KOPT-K1 (cell line): ENCODE data around the gene ILK.

ENCODE experiments used
- H3K27ac ChIP-seq: fragments of 200-600 bp; sonication (generic); 2 replicates; pipeline ENCODE4 v1.5.1; 2016; ENCODE audit warnings: antibody characterized with exemption, mild to moderate bottlenecking, low read depth, low read length; ENCODE audit not compliant: poor library complexity, severe bottlenecking
- H3K36me3 ChIP-seq: fragments of 200-600 bp; sonication (generic); 2 replicates; pipeline ENCODE4 v1.5.1; 2017; ENCODE audit warnings: antibody characterized with exemption, mild to moderate bottlenecking, low read length, moderate library complexity; ENCODE audit not compliant: insufficient read depth
- H3K9me3 ChIP-seq: fragments of 200-600 bp; sonication (generic); 2 replicates; pipeline ENCODE4 v1.5.1; 2017; ENCODE audit warnings: antibody characterized with exemption, low read length, mild to moderate bottlenecking; ENCODE audit not compliant: insufficient read depth, poor library complexity, severe bottlenecking

The ILK gene

GRCh38 chr11:6609502-6610015 is 6.0 kb downstream of the ILK start:
- H3K36me3 ChIP-seq: peaks cover 41% of the 10 kb centered on the region
- H3K27ac ChIP-seq: no peak overlapping the region

GRCh38 chr11:6610591-6610990 is 7.0 kb downstream of the ILK start:
- Histone ChIP-seq H3K36me3 (peaks cover 50% of the 10 kb centered on the region), H3K27ac (no peak overlapping the region), H3K9me3 (no peaks in the 10 kb centered on the region)

More at GRCh38 chr11:6609502-6610015, 6.0 kb downstream of the ILK start:
- H3K9me3 ChIP-seq: no peaks in the 10 kb centered on the region

GRCh38 chr11:6611092-6611962 is 7.8 kb downstream of the ILK start:
- peaks cover 57% of the 10 kb centered on the region for H3K36me3 ChIP-seq
- no peaks in the 10 kb centered on the region for H3K9me3 ChIP-seq
- H3K27ac ChIP-seq: peak overlapping the region; percentile 94

- Histone ChIP-seq H3K36me3 (peaks cover 57% of the 10 kb centered on the region), H3K9me3 (no peaks in the 10 kb centered on the region), H3K27ac (peak overlapping the region; percentile 94)
These were observed 8.3 kb downstream of the ILK start for GRCh38 chr11:6611963-6612212.

GRCh38 chr11:6612213-6613041 is 8.9 kb downstream of the ILK start, which contains the start of gene TAF10:
Gene TAF10 (minus strand): TSS chr11:6612216. CDS start chr11:6612189, 27 bp downstream.
- H3K9me3 ChIP-seq: no peaks in the 10 kb centered on the region
- H3K36me3 ChIP-seq: peaks cover 54% of the 10 kb centered on the region
- peak within 1 kb of the TSS; percentile 94 for H3K27ac ChIP-seq

GRCh38 chr11:6613496-6613895 is 9.9 kb downstream of the ILK start:
- Histone ChIP-seq H3K27ac (no peak overlapping the region), H3K36me3 (peaks cover 43% of the 10 kb centered on the region), H3K9me3 (no peaks in the 10 kb centered on the region)

- Histone ChIP-seq H3K9me3 (no peaks in the 10 kb centered on the region), H3K27ac (no peak overlapping the region), H3K36me3 (peaks cover 34% of the 10 kb centered on the region)
These were observed 10.9 kb downstream of the ILK start for GRCh38 chr11:6614446-6614845.

GRCh38 chr11:6615046-6615445 is 11.5 kb downstream of the ILK start:
- H3K9me3 ChIP-seq: no peaks in the 10 kb centered on the region
- peaks cover 28% of the 10 kb centered on the region for H3K36me3 ChIP-seq
- no peak overlapping the region for H3K27ac ChIP-seq

- H3K9me3 ChIP-seq: no peaks in the 10 kb centered on the region
- H3K27ac ChIP-seq: no peak overlapping the region
- H3K36me3 ChIP-seq: peaks cover 18% of the 10 kb centered on the region
These were observed 12.5 kb downstream of the ILK start for GRCh38 chr11:6615882-6616585.

- H3K27ac ChIP-seq: no peak overlapping the region
- peaks cover 16% of the 10 kb centered on the region; the same call in 1 of the 2 replicates for H3K36me3 ChIP-seq
- no peaks in the 10 kb centered on the region for H3K9me3 ChIP-seq
These were observed 13.1 kb downstream of the ILK start for GRCh38 chr11:6616596-6617250.

- no peak overlapping the region for H3K27ac ChIP-seq
These were observed 13.8 kb downstream of the ILK start for GRCh38 chr11:6617315-6617781.

GRCh38 chr11:6618117-6619003 is 14.8 kb downstream of the ILK start:
- peak overlapping the region; percentile 57 for H3K27ac ChIP-seq
- H3K9me3 ChIP-seq: no peaks in the 10 kb centered on the region
- peaks cover 16% of the 10 kb centered on the region; the same call in 1 of the 2 replicates for H3K36me3 ChIP-seq

More at GRCh38 chr11:6617315-6617781, 13.8 kb downstream of the ILK start:
- Histone ChIP-seq H3K36me3 (peaks cover 16% of the 10 kb centered on the region; the same call in 1 of the 2 replicates), H3K9me3 (no peaks in the 10 kb centered on the region)

- Histone ChIP-seq H3K36me3 (peaks cover 19% of the 10 kb centered on the region; the same call in 1 of the 2 replicates), H3K27ac (peak within 1 kb of the TSS; percentile 57), H3K9me3 (no peaks in the 10 kb centered on the region)
These were observed 15.6 kb downstream of the ILK start, which contains the start of gene TPP1 for GRCh38 chr11:6619004-6619745. Gene TPP1 (minus strand): TSS chr11:6619422. CDS start chr11:6619400, 22 bp downstream.
